SU-DHL-6 (cell line): Measurements from ENCODE around the gene OSER1.

ENCODE experiments used
- H2AFZ ChIP-seq: fragments of 200-600 bp; sonication (generic); 2 replicates; pipeline ENCODE4 v1.6.1; 2014; ENCODE audit warnings: low read depth, mild to moderate bottlenecking, moderate library complexity, mixed read lengths, antibody characterized with exemption, low read length; ENCODE audit not compliant: severe bottlenecking
- H3F3A ChIP-seq: fragments of 200-600 bp; shearing (Covaris generic); 2 replicates; pipeline ENCODE4 v1.6.0; 2016; ENCODE audit warnings: antibody characterized with exemption, mild to moderate bottlenecking; ENCODE audit not compliant: insufficient read depth
- H3K27ac ChIP-seq: fragments of 200-600 bp; sonication (generic); 2 replicates; pipeline ENCODE4 v1.5.1; 2016; ENCODE audit warnings: low read depth, mild to moderate bottlenecking, low read length, moderate library complexity, mixed read lengths
- H3K27me3 ChIP-seq: fragments of 200-600 bp; sonication (generic), shearing (Covaris generic); 2 replicates; pipeline ENCODE4 v1.6.0; 2014; ENCODE audit warnings: mild to moderate bottlenecking, low read length
- H3K36me3 ChIP-seq: fragments of 200-600 bp; sonication (generic); 2 replicates; pipeline ENCODE4 v1.6.1; 2014; ENCODE audit warnings: mild to moderate bottlenecking, low read length, mixed read lengths
- H3K4me2 ChIP-seq: fragments of 300-600, 200-600 bp; shearing (Covaris generic), sonication (generic); 2 replicates; pipeline ENCODE4 v1.6.0; 2014; ENCODE audit warnings: low read length, low read depth, mild to moderate bottlenecking; ENCODE audit not compliant: poor library complexity, severe bottlenecking
- H3K4me3 ChIP-seq: fragments of 200-600 bp; sonication (generic); 2 replicates; pipeline ENCODE4 v1.5.1; 2014; ENCODE audit warnings: antibody characterized with exemption, low read length, mild to moderate bottlenecking, mixed read lengths; ENCODE audit not compliant: insufficient read depth, poor library complexity, severe bottlenecking
- H3K79me2 ChIP-seq: fragments of 200-600 bp; sonication (generic); 2 replicates; pipeline ENCODE4 v1.6.1; 2014; ENCODE audit warnings: mild to moderate bottlenecking, low read length, moderate library complexity; ENCODE audit not compliant: insufficient read depth
- H3K9ac ChIP-seq: fragments of 200-600 bp; sonication (generic); 2 replicates; pipeline ENCODE4 v1.7.0; 2014; ENCODE audit warnings: mild to moderate bottlenecking, low read length
- H3K9me2 ChIP-seq: fragments of 200-600 bp; sonication (generic); replicated peaks from 2 replicates; pipeline ENCODE4 v1.6.1; 2014; ENCODE audit warnings: low read length; ENCODE audit not compliant: insufficient read depth
- H3K9me3 ChIP-seq: fragments of 200-600 bp; sonication (generic); 2 replicates; pipeline ENCODE4 v1.6.1; 2014; ENCODE audit warnings: low read length, mixed read lengths; ENCODE audit not compliant: insufficient read depth
- H4K20me1 ChIP-seq: fragments of 200-600 bp; sonication (generic); 2 replicates; pipeline ENCODE4 v1.6.1; 2014; ENCODE audit warnings: low read depth, mild to moderate bottlenecking, antibody characterized with exemption, low read length, moderate library complexity, mixed read lengths
- CTCF ChIP-seq: fragments of 200-600 bp; sonication (generic); IDR thresholded peaks from one replicate; pipeline ENCODE4 v1.5.1; 2017; ENCODE audit warnings: antibody characterized with exemption, mild to moderate bottlenecking, low read length, moderate library complexity; ENCODE audit not compliant: insufficient read depth, poor library complexity, severe bottlenecking
- EZH2phosphoT487 ChIP-seq: fragments of 200-600 bp; sonication (generic), shearing (Covaris generic); conservative IDR thresholded peaks from 2 replicates; pipeline ENCODE4 v1.6.1; 2018; ENCODE audit warnings: mild to moderate bottlenecking, antibody characterized with exemption, low read length, moderate library complexity, mixed read lengths

The OSER1 gene

GRCh38 chr20:44210406-44211176 lies at the start of gene OSER1:
TSS of gene OSER1 (minus strand) at chr20:44210771. CDS start at chr20:44206957, 3,814 bp downstream.
- Histone ChIP-seq H3K9ac (peak within 1 kb of the TSS; percentile 93), H3F3A (peaks cover 5% of the 10 kb centered on the region; the same call in 1 of the 2 replicates), H3K79me2 (peaks cover 39% of the 10 kb centered on the region), H4K20me1 (peaks cover 23% of the 10 kb centered on the region), H3K9me3 (no peaks in the 10 kb centered on the region), H3K4me3 (peak within 1 kb of the TSS; percentile 97), H3K36me3 (peaks cover 4% of the 10 kb centered on the region; the same call in 1 of the 2 replicates), H3K4me2 (peak within 1 kb of the TSS; percentile 96), H3K27me3 (no peaks in the 10 kb centered on the region), H3K9me2 (no peaks in the 10 kb centered on the region), H2AFZ (peak within 1 kb of the TSS; percentile 96), H3K27ac (peak within 1 kb of the TSS; percentile 68)
- no peak for TF ChIP-seq EZH2phosphoT487
- TF ChIP-seq CTCF, result no peak

GRCh38 chr20:44258226-44258890 lies 47.8 kb upstream of the OSER1 start:
- H3K9ac ChIP-seq, result no peak overlapping the region
- no peak overlapping the region for H3K4me2 ChIP-seq
- no peak overlapping the region for H3K27ac ChIP-seq
- H2AFZ ChIP-seq, result no peak overlapping the region
- H3K36me3 ChIP-seq, result no peaks in the 10 kb centered on the region
- no peaks in the 10 kb centered on the region for H3K9me2 ChIP-seq
- no peaks in the 10 kb centered on the region for H3K27me3 ChIP-seq
- H4K20me1 ChIP-seq, result no peaks in the 10 kb centered on the region
- H3F3A ChIP-seq, result no peaks in the 10 kb centered on the region
- no peak overlapping the region for H3K4me3 ChIP-seq
- H3K79me2 ChIP-seq, result no peaks in the 10 kb centered on the region
- H3K9me3 ChIP-seq, result no peaks in the 10 kb centered on the region
- no peak for TF ChIP-seq CTCF
- TF ChIP-seq EZH2phosphoT487, result no peak

GRCh38 chr20:44256961-44257360 lies 46.4 kb upstream of the OSER1 start:
- Histone ChIP-seq H2AFZ (no peak overlapping the region), H3K4me2 (no peak overlapping the region), H3F3A (no peaks in the 10 kb centered on the region), H3K36me3 (no peaks in the 10 kb centered on the region), H3K4me3 (no peak overlapping the region), H3K79me2 (no peaks in the 10 kb centered on the region), H4K20me1 (no peaks in the 10 kb centered on the region), H3K27me3 (no peaks in the 10 kb centered on the region), H3K9ac (no peak overlapping the region), H3K9me2 (no peaks in the 10 kb centered on the region), H3K27ac (no peak overlapping the region), H3K9me3 (no peaks in the 10 kb centered on the region)
- TF ChIP-seq CTCF (no peak), EZH2phosphoT487 (no peak)
